Bronchial epithelial cell (primary cell): ENCODE data around the gene ME1. TPM values are rescaled to one million over a fixed set of nuclear protein-coding genes. Genes with fewer than 3 reads are reported as not detected.
"Not testable (repeated sequence)": the region's sequence is repeated elsewhere in the genome, so short reads cannot be mapped to it uniquely, and the experiment has no call there.

ENCODE experiments used
- DNase-seq: peaks from one replicate; pipeline ENCODE4 v3.0.0-alpha.2; 2010; ENCODE audit warnings: low read depth
- FAIRE-seq: peaks from 2 replicates; lab custom pipeline; 2011; peaks lifted over from hg19 to GRCh38; lab: Jason Lieb, UNC
- H3K27me3 ChIP-seq: 2 replicates; pipeline ENCODE4 v1.5.1; 2011; ENCODE audit warnings: low read length; ENCODE audit not compliant: control insufficient read depth, insufficient read depth
- H3K36me3 ChIP-seq: 2 replicates; pipeline ENCODE4 v1.5.1; 2011; ENCODE audit warnings: low read length; ENCODE audit not compliant: control insufficient read depth, insufficient read depth
- H3K4me3 ChIP-seq: 2 replicates; pipeline ENCODE4 v1.5.1; 2011; ENCODE audit warnings: mild to moderate bottlenecking, low read depth, low read length, control low read depth
- CTCF ChIP-seq: IDR thresholded peaks from 2 replicates; pipeline ENCODE4 v1.5.1; 2011; ENCODE audit warnings: mild to moderate bottlenecking, moderate library complexity, low read length, control low read depth, inconsistent platforms; ENCODE audit not compliant: insufficient read depth, severe bottlenecking
- total RNA-seq: library from RNA; depleted of rRNA; stranded (reverse); fragments of >200 nt; gene quantifications from 2 replicates; pipeline ENCODE4 v1.2.1, GENCODE V29; 2014

The ME1 gene
- total RNA-seq, 1 donor from 2014 or later, result 18.2 TPM

- Histone ChIP-seq H3K36me3 (no peaks in the 10 kb centered on the region), H3K4me3 (no peak overlapping the region), H3K27me3 (no peaks in the 10 kb centered on the region)
- FAIRE-seq (no peak), DNase-seq (peak; percentile 79)
- no peak for TF ChIP-seq CTCF
These were observed 33.0 kb upstream of the ME1 start for GRCh38 chr6:83463886-83464285.

GRCh38 chr6:83462524-83462923, 31.7 kb upstream of the ME1 start:
- DNase-seq (no peak), FAIRE-seq (no peak)
- no peak for TF ChIP-seq CTCF
- H3K4me3 ChIP-seq, result no peak overlapping the region
- no peaks in the 10 kb centered on the region for H3K27me3 ChIP-seq
- no peaks in the 10 kb centered on the region for H3K36me3 ChIP-seq

- FAIRE-seq, result peak; percentile 47
- no peak overlapping the region for H3K4me3 ChIP-seq
- DNase-seq, result peak; percentile 80
- no peaks in the 10 kb centered on the region for H3K36me3 ChIP-seq
- no peak for TF ChIP-seq CTCF
- no peaks in the 10 kb centered on the region for H3K27me3 ChIP-seq
These were observed 30.6 kb upstream of the ME1 start for GRCh38 chr6:83461438-83461837.

GRCh38 chr6:83459663-83460062, 28.8 kb upstream of the ME1 start:
- no peaks in the 10 kb centered on the region for H3K36me3 ChIP-seq
- DNase-seq, result peak; percentile 12
- H3K27me3 ChIP-seq, result no peaks in the 10 kb centered on the region
- no peak for FAIRE-seq
- TF ChIP-seq CTCF, result no peak
- H3K4me3 ChIP-seq, result no peak overlapping the region

- DNase-seq, FAIRE-seq, H3K27me3 ChIP-seq, H3K36me3 ChIP-seq, H3K4me3 ChIP-seq: not testable (repeated sequence)
These were observed 19.2 kb upstream of the ME1 start for GRCh38 chr6:83450015-83450414.

- not testable (repeated sequence) for H3K4me3 ChIP-seq, FAIRE-seq, H3K27me3 ChIP-seq, DNase-seq, H3K36me3 ChIP-seq
These were observed 13.3 kb upstream of the ME1 start for GRCh38 chr6:83444086-83444699.

- Histone ChIP-seq H3K27me3 (no peaks in the 10 kb centered on the region), H3K4me3 (no peak overlapping the region), H3K36me3 (no peaks in the 10 kb centered on the region)
- no peak for TF ChIP-seq CTCF
- FAIRE-seq (no peak), DNase-seq (no peak)
These were observed 12.7 kb upstream of the ME1 start for GRCh38 chr6:83443516-83443915.
